T47D (cell line): ENCODE results near the gene SEMA5A.

ENCODE experiments used
- DNase-seq, 2 experiments: peaks; one replicate each; pipeline versions ENCODE4 v3.0.0 to v3.0.0-alpha.2; 2011 to 2012; ENCODE audit warnings: low read depth in 1 of 2, low spot score in 1 of 2
- JUND ChIP-seq: IDR thresholded peaks from 2 replicates; pipeline ENCODE4 v1.6.1; 2012; ENCODE audit warnings: low read depth
- in situ Hi-C: cut with HindIII; loops from 2 replicates; pipeline ENCODE4 v1.10.0; 2016; ENCODE audit warnings: low sequenced_read_pairs, low pct_unique_long_range_greater_than_20kb

The SEMA5A gene

GRCh38 chr5:9500193-9500592, 45.7 kb downstream of the SEMA5A start:
- DNase-seq = no peak
- in situ Hi-C loops = no loop called here
- no peak for TF ChIP-seq JUND

- no peak for DNase-seq
- in situ Hi-C loops = no loop called here
- no peak for TF ChIP-seq JUND
Observed at GRCh38 chr5:9499498-9499876, 46.4 kb downstream of the SEMA5A start.

GRCh38 chr5:9498541-9499497, 47.1 kb downstream of the SEMA5A start:
- no peak for TF ChIP-seq JUND
- DNase-seq = peak in 1 of 2 experiments; percentile 28
- in situ Hi-C loops = no loop called here

GRCh38 chr5:9497347-9497746, 48.5 kb downstream of the SEMA5A start:
- in situ Hi-C loops = no loop called here
- no peak for DNase-seq
- no peak for TF ChIP-seq JUND

- in situ Hi-C loops = no loop called here
- TF ChIP-seq JUND = no peak
Observed at GRCh38 chr5:9496801-9497200, 49.1 kb downstream of the SEMA5A start.

GRCh38 chr5:9495121-9495520, 50.8 kb downstream of the SEMA5A start:
- no peak for TF ChIP-seq JUND
- in situ Hi-C loops = no loop called here
- no peak for DNase-seq

More at GRCh38 chr5:9496801-9497200, 49.1 kb downstream of the SEMA5A start:
- no peak for DNase-seq

GRCh38 chr5:9494301-9494700, 51.6 kb downstream of the SEMA5A start:
- no peak for DNase-seq
- in situ Hi-C loops = no loop called here
- TF ChIP-seq JUND = no peak

- in situ Hi-C loops = no loop called here
- no peak for DNase-seq
- no peak for TF ChIP-seq JUND
Observed at GRCh38 chr5:9490494-9491097, 55.3 kb downstream of the SEMA5A start.

GRCh38 chr5:9483779-9484178, 62.1 kb downstream of the SEMA5A start:
- no peak for TF ChIP-seq JUND
- DNase-seq = no peak
- in situ Hi-C loops = no loop called here

- in situ Hi-C loops = no loop called here
- no peak for TF ChIP-seq JUND
- DNase-seq = no peak
Observed at GRCh38 chr5:9483243-9483642, 62.6 kb downstream of the SEMA5A start.

- in situ Hi-C loops = no loop called here
- TF ChIP-seq JUND = no peak
- DNase-seq = no peak
Observed at GRCh38 chr5:9482381-9482780, 63.5 kb downstream of the SEMA5A start.

- in situ Hi-C loops = no loop called here
- no peak for DNase-seq
- TF ChIP-seq JUND = no peak
Observed at GRCh38 chr5:9480499-9480898, 65.4 kb downstream of the SEMA5A start.

GRCh38 chr5:9479990-9480389, 65.9 kb downstream of the SEMA5A start:
- TF ChIP-seq JUND = no peak
- in situ Hi-C loops = no loop called here
- no peak for DNase-seq

GRCh38 chr5:9479361-9479760, 66.5 kb downstream of the SEMA5A start:
- no peak for DNase-seq
- no peak for TF ChIP-seq JUND
- in situ Hi-C loops = no loop called here
